Aorta (tissue), 5 donors: Measurements from ENCODE around the gene CTTN. TPM values are rescaled to one million over a fixed set of nuclear protein-coding genes. Genes with fewer than 3 reads are reported as not detected.

ENCODE experiments used
- ATAC-seq: fragments of 200-7000 bp; cut with Tn5 transposase; one replicate; pipeline ENCODE4 v1.9.1; 2022; ENCODE audit warnings: moderate library complexity; ENCODE audit not compliant: low FRiP score
- DNase-seq, 2 donors: peaks; one replicate each; pipeline ENCODE4 v3.0.0-alpha.2; 2020
- H3K27ac ChIP-seq, 2 donors: one replicate each; pipeline ENCODE4 v1.5.1; 2013; ENCODE audit warnings: low read length in 2 of 2, mild to moderate bottlenecking in 2 of 2, moderate library complexity in 2 of 2, control low read depth in 1 of 2, inconsistent platforms in 1 of 2, low read depth in 1 of 2
- H3K27me3 ChIP-seq, 2 donors: one replicate each; pipeline ENCODE4 v1.6.1; 2013; ENCODE audit warnings: control low read depth in 1 of 2, low read length in 1 of 2, mild to moderate bottlenecking in 1 of 2, moderate library complexity in 1 of 2; ENCODE audit not compliant: insufficient read depth in 2 of 2, control insufficient read depth in 1 of 2
- H3K36me3 ChIP-seq, 2 donors: one replicate each; pipeline ENCODE4 v1.6.1; 2013; ENCODE audit warnings: control low read depth in 1 of 2, low read length in 1 of 2, mild to moderate bottlenecking in 1 of 2; ENCODE audit not compliant: insufficient read depth in 2 of 2, control insufficient read depth in 1 of 2
- H3K4me1 ChIP-seq, 2 donors: one replicate each; pipeline ENCODE4 v1.6.1; 2013; ENCODE audit warnings: low read length in 2 of 2, control low read depth in 1 of 2, mild to moderate bottlenecking in 1 of 2, moderate library complexity in 1 of 2; ENCODE audit not compliant: insufficient read depth in 2 of 2, control insufficient read depth in 1 of 2
- H3K4me3 ChIP-seq, 2 donors: one replicate each; pipeline ENCODE4 v1.5.1; 2013; ENCODE audit warnings: low read length in 2 of 2, control low read depth in 1 of 2, mild to moderate bottlenecking in 1 of 2
- H3K9me3 ChIP-seq: one replicate; pipeline ENCODE4 v1.6.1; 2013; ENCODE audit warnings: mild to moderate bottlenecking, low read length; ENCODE audit not compliant: control insufficient read depth
- WGBS, 2 donors: extraction: QIAGEN DNeasy Blood & Tissue Kit; methylation state at CpG; one replicate each; pipeline ENCODE4 v1.1.7; 2013; 5-methylcytosine and 5-hydroxymethylcytosine counted together
- intact Hi-C, 2 donors: fragments of 100-400 bp; cut with DNase I; formaldehyde crosslinking; loops; one replicate each; pipeline versions ENCODE4 v1.14.2 to v1.15.0; 2022
- polyA plus RNA-seq, 2 donors: library from polyadenylated mRNA; stranded (reverse); fragments of 200-250 nt; gene quantifications; one replicate each; pipeline ENCODE4 v1.2.3, GENCODE V29; 2013
- total RNA-seq, 2 donors: library from RNA; stranded (reverse); fragmentation: NEBNext Ultra II Directional; extraction: Animal tissue kit (Norgen Biotek cat#: 25700); gene quantifications; one replicate each; pipeline ENCODE4 v1.2.1, GENCODE V29; 2021
- donor health status: healthy with polysubstance abuse.
- donor health status: Bipolar disorder and iron deficiency.
- donor health status: DM: no; HTN: no; CAD: no.
- donor health status: DM: no; HTN: no; CAD: no.
- donor health status: DM: yes; HTN: yes; CAD: no.

Gene CTTN
- total and polyA plus RNA-seq, 4 donors = 67.6 to 355 (median 285) TPM

DNA sequence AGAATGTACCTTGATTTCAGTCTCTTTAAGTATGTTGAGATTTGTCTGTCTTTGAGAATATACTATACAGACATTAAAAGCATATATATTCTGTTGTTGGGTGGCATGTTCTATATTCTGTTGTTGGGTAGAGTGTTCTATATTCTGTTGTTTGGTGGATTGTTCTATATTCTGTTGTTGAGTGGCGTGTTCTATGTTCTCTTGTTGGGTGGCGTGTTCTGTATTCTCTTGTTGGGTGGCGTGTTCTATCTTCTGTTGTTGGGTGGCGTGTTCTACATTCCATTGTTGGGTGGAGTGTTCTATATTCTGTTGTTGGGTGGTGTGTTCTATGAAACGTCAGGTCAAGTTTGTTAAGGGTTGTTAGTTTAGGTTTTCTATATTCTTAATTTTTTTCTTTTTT is 27.1 kb upstream of the CTTN start:
- no peak overlapping the region for H3K27ac ChIP-seq
- no peak overlapping the region for H3K4me3 ChIP-seq
- H3K27me3 ChIP-seq = no peaks in the 10 kb centered on the region
- DNase-seq = no peak
- intact Hi-C loops = no loop called here
- H3K9me3 ChIP-seq = no peaks in the 10 kb centered on the region
- H3K36me3 ChIP-seq = peaks cover 3 to 4% of the 10 kb centered on the region in 2 donors
- ATAC-seq = peak; percentile 56
- 77 to 82% methylated on average over 5 of the region's 5 CpGs for WGBS, 2 donors
- H3K4me1 ChIP-seq = no peaks in the 10 kb centered on the region

DNA sequence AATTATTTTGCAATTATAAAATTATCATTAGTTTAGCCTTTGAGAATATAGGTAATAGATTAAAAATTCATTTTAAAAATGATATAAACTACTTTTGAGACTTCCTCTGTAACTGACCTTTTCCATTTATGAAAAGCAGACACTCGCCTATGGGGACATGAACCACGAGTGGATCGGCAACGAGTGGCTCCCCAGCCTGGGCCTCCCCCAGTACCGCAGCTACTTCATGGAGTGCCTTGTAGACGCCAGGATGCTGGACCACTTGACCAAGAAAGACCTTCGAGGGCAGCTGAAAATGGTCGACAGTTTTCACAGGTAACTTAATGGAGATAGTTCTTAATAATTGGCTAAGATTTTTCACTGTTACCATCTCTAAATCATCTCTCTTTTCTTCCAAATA is 26.3 kb upstream of the CTTN start:
- 95 to 97% methylated on average over 8 of the region's 8 CpGs for WGBS, 2 donors
- Histone ChIP-seq H3K27me3 (no peaks in the 10 kb centered on the region), H3K36me3 (peaks cover 3 to 4% of the 10 kb centered on the region in 2 donors), H3K4me3 (no peak overlapping the region), H3K27ac (no peak overlapping the region), H3K4me1 (no peaks in the 10 kb centered on the region), H3K9me3 (no peaks in the 10 kb centered on the region)
- intact Hi-C loops = no loop called here
- ATAC-seq (no peak), DNase-seq (peak in 1 of 2 donors; percentile 31)

DNA sequence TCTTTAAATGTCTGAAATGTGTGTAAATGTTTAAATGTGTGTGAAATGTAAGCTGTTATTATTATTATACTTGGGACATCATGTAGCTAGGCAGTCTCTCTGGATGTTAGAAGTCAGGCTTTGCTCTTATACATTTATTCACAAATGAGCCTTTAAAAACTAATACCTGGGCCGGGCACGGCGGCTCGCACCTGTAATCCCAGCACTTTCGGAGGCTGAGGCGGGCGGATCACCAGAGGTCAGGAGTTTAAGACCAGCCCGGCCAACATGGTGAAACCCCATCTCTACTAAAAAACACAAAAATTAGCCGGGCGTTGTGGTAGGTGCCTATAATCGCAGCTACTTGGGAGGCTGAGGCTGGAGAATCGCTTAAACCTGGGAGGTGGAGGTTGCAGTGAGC is 21.7 kb upstream of the CTTN start:
- DNase-seq (peak in 1 of 2 donors; percentile 3), ATAC-seq (no peak)
- intact Hi-C loops = no loop called here
- no peak overlapping the region for H3K27ac ChIP-seq
- no peaks in the 10 kb centered on the region for H3K27me3 ChIP-seq
- WGBS, 2 donors = 96 to 97% methylated on average over 12 of the region's 12 CpGs
- H3K36me3 ChIP-seq = peaks cover 3 to 6% of the 10 kb centered on the region in 2 donors
- no peaks in the 10 kb centered on the region for H3K4me1 ChIP-seq
- H3K4me3 ChIP-seq = no peak overlapping the region
- no peaks in the 10 kb centered on the region for H3K9me3 ChIP-seq

DNA sequence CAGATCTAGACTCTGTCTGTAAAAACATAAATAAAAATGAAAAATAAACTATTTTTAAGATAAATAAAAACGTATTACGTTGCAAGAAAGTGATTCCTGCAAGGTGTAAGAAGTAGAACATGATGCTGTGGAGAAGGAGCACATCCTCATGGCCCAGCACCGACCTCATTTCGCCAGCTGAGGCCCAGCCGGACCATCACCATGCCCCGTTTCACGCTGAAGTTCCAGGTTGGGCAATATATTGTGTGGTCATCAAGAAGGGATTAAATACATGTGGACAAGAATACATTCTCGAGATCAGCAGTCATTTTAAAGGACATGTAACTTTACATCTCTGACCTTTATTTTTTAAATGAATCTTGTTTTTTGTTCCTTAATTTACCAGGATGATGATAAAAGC is 20.7 kb upstream of the CTTN start:
- DNase-seq = peak in 1 of 2 donors; percentile 7
- Histone ChIP-seq H3K36me3 (peaks cover 2 to 3% of the 10 kb centered on the region in 2 donors), H3K4me3 (no peak overlapping the region), H3K27me3 (no peaks in the 10 kb centered on the region), H3K9me3 (no peaks in the 10 kb centered on the region), H3K4me1 (no peaks in the 10 kb centered on the region), H3K27ac (no peak overlapping the region)
- 89 to 90% methylated on average over 8 of the region's 8 CpGs for WGBS, 2 donors
- intact Hi-C loops = no loop called here
- no peak for ATAC-seq

DNA sequence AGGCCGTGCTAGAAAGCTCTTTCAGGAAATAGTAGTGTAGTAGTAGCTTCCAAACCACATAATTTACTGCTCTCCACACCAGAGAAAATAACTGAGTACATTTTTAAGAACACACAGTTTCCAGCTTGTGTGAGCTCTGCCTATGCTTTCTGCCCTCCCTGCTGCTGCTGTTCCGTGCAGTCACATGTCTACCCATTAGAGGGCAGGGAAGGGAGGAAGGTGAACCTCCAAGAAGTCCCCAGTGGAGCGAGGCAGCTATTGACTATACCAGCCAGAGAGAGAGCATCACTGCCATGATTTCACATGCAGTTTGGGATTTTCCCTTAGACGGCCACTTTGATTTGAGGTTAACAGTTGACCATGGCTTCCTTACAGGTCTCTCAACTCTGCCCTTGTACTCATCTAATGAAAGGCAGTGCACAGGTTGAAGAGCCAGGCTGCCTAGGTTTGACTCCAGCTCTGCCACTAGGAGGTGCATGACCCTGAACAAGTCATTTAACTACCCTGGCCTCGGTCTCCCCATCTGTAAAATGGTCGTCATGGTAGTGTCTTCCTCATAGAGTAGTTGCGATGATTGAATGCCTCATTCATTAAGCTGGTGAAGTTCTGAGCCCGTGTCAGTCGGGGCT is 19.7 kb upstream of the CTTN start:
- no peaks in the 10 kb centered on the region for H3K27me3 ChIP-seq
- DNase-seq = peak in 1 of 2 donors; percentile 7
- intact Hi-C loops = no loop called here
- H3K4me1 ChIP-seq = no peaks in the 10 kb centered on the region
- H3K27ac ChIP-seq = no peak overlapping the region
- no peak for ATAC-seq
- H3K36me3 ChIP-seq = peaks cover 0 to 4% of the 10 kb centered on the region in 2 donors
- no peak overlapping the region for H3K4me3 ChIP-seq
- 91 to 94% methylated on average over 9 of the region's 9 CpGs for WGBS, 2 donors
- no peaks in the 10 kb centered on the region for H3K9me3 ChIP-seq

DNA sequence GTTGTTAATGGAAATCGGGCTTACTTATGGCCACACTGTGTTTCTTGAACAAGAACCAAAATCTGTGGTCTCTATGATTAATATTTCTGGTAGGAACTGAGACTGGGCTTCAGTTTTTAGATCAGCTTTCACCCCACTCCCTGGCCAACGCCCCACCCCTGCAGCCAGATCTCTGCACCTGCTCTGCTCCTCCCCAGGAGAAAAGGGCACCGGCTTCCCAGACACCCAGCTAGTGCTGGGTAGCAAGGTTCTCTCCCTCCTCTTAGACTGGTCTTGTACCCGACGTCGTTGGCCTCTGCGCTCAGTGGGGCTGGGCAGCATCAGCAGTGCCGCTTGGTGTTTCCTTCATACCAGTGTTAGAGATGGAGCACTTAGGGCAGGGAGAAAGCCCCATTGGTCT is 17.0 kb upstream of the CTTN start:
- Histone ChIP-seq H3K4me3 (no peak overlapping the region), H3K4me1 (no peaks in the 10 kb centered on the region), H3K36me3 (peaks cover 0 to 5% of the 10 kb centered on the region in 2 donors), H3K27me3 (no peaks in the 10 kb centered on the region), H3K9me3 (no peaks in the 10 kb centered on the region), H3K27ac (no peak overlapping the region)
- intact Hi-C loops = no loop called here
- ATAC-seq (no peak), DNase-seq (peak in 1 of 2 donors; percentile 32)
- 91 to 93% methylated on average over 8 of the region's 8 CpGs for WGBS, 2 donors

DNA sequence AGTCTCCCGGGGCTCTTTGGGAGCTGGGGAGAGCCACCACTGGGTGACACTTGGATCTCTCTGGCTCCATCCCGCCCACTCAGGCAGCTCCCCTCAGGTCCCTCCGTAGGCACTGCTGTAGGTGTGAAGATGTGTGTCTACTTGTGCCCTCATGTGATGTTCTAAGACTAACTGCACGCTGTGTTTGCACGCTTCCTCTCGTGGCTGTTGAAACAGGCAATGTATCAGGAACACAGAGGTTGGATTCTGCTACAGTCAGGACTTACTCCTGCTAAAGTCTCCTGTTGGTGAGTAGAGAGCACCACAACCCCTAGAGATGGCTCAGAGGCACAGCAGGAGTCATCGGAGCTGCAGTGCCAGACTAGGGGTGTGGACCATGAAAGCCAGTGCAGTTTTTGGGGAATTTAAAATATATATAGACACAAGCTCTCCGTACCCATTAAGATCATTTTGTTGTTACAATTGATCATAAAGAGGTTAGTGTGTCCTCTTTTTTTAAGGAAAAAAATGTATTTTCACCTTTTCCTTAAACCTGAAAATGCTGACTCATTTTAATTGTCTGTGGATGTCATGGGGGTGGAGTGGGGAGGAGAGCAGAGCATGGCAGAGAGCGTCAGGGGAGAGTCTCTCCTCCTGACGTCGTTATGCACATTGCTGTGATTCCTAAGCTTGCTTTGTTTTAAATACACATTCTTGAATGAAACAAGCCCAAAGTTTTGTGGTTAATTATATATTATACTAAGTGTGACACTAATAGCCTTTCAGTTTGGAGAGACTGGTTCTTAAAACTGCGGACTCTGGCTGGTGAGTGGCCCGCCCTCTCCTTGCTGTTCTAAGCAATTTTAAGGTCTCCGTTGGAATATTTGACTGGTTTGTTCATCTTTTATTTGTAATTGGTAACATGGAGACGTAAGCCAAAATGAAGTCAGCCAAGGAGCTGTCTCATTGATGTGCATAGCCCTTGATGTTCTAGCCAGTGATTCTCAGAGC is 16.2 kb upstream of the CTTN start:
- Histone ChIP-seq H3K27me3 (no peaks in the 10 kb centered on the region), H3K9me3 (no peaks in the 10 kb centered on the region), H3K36me3 (peaks cover 0 to 5% of the 10 kb centered on the region in 2 donors), H3K4me3 (no peak overlapping the region), H3K4me1 (no peaks in the 10 kb centered on the region), H3K27ac (peak overlapping the region in 1 of 2 donors; percentile 17)
- intact Hi-C loops = no loop called here
- 52 to 55% methylated on average over 15 of the region's 15 CpGs for WGBS, 2 donors
- peak; percentile 17 for ATAC-seq
- peak in 1 of 2 donors; percentile 28 for DNase-seq

DNA sequence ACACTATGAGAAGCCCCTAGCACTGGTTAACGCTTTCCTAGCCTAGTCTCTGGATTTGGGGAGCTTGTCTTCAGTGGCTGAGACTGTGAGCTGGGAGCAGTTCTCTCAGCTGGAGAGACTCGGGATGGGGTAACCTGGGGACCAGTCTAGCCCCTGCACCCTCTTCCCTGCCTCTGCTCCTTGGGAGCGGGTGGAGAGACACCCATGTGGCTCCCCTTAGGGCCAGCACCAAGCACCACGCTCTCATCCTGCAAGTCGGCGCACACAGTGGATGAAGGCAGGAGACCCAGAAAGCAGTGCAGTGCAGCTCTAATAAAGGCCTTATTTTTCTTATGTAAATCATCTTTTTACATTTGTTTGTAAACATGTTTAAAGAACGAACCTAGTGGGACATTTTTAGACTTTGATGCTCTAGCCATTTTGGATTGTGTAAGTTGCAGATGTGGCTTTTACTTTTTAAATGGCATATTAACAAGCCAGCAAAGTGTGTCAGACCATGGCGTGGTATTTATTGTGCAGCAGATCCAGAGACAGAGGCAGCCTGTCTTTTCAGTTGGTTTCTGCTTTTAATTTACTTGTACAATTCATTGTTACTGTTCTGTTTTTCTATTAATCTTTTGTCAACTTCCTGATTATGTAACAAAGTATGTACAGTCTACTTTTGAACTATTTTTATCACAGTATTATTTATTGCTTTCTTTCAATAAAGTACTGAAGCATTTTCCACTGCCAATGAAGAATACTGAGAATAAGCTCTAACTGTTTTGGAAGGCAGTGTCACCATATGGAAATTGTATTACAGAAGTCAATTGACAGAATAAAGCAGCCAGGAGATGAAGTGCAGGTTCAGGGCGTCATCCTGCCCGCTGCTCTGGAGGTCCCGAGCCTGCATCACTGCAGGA is 14.4 kb upstream of the CTTN start:
- Histone ChIP-seq H3K27me3 (no peaks in the 10 kb centered on the region), H3K36me3 (peaks cover 0 to 3% of the 10 kb centered on the region in 2 donors), H3K4me1 (no peaks in the 10 kb centered on the region), H3K27ac (no peak overlapping the region), H3K4me3 (no peak overlapping the region), H3K9me3 (no peaks in the 10 kb centered on the region)
- DNase-seq (peak in 1 of 2 donors; percentile 33), ATAC-seq (no peak)
- intact Hi-C loops = no loop called here
- 83 to 86% methylated on average over 11 of the region's 11 CpGs for WGBS, 2 donors
